DND-41 (cell line): ENCODE measurements around the gene OR2A25.
A peak's percentile ranks its signal among the peaks of the same experiment; 100 is the strongest.

Source experiments
- ATAC-seq: fragments of 200-7000 bp; cut with Tn5 transposase; 3 replicates; pipeline ENCODE4 v1.9.1; 2021; ENCODE audit warnings: low read depth; ENCODE audit not compliant: insufficient read depth
- DNase-seq: peaks from one replicate; pipeline ENCODE4 v3.0.0-alpha.2; 2020
- H2AFZ ChIP-seq: 2 replicates; pipeline ENCODE4 v1.6.0; 2012; ENCODE audit warnings: low read depth, low read length
- H3K27ac ChIP-seq: 2 replicates; pipeline ENCODE4 v1.5.1; 2012; ENCODE audit warnings: low read length, inconsistent platforms
- H3K27me3 ChIP-seq: fragments of 200-600 bp; sonication (generic); 2 replicates; pipeline ENCODE4 v1.6.0; 2012; ENCODE audit warnings: low read length, mild to moderate bottlenecking, inconsistent platforms; ENCODE audit not compliant: insufficient read depth, poor library complexity
- H3K36me3 ChIP-seq: 2 replicates; pipeline ENCODE4 v1.5.1; 2012; ENCODE audit warnings: low read length, inconsistent platforms; ENCODE audit not compliant: insufficient read depth
- H3K4me1 ChIP-seq: 2 replicates; pipeline ENCODE4 v1.5.1; 2012; ENCODE audit warnings: mild to moderate bottlenecking, low read length; ENCODE audit not compliant: insufficient read depth
- H3K4me2 ChIP-seq: 2 replicates; pipeline ENCODE4 v1.6.0; 2012; ENCODE audit warnings: mild to moderate bottlenecking, moderate library complexity, low read length, inconsistent platforms; ENCODE audit not compliant: insufficient read depth
- H3K4me3 ChIP-seq, 2 experiments: fragments of 200-600 bp in 1 of 2; shearing (Covaris generic) in 1 of 2; 2 replicates each; pipeline ENCODE4 v1.5.1; 2012 to 2016; ENCODE audit warnings: inconsistent platforms in 2 of 2, low read length in 2 of 2, mild to moderate bottlenecking in 2 of 2, low read depth in 1 of 2, moderate library complexity in 1 of 2
- H3K79me2 ChIP-seq: 2 replicates; pipeline ENCODE4 v1.6.0; 2012; ENCODE audit warnings: low read length, inconsistent platforms; ENCODE audit not compliant: insufficient read depth
- H3K9ac ChIP-seq: 2 replicates; pipeline ENCODE4 v1.6.0; 2012; ENCODE audit warnings: low read depth, mild to moderate bottlenecking, inconsistent platforms, low read length, moderate library complexity
- H3K9me3 ChIP-seq: 2 replicates; pipeline ENCODE4 v1.5.1; 2012; ENCODE audit warnings: low read length, moderate library complexity, mild to moderate bottlenecking, inconsistent platforms; ENCODE audit not compliant: insufficient read depth, severe bottlenecking
- H4K20me1 ChIP-seq: 2 replicates; pipeline ENCODE4 v1.6.0; 2012; ENCODE audit warnings: low read length; ENCODE audit not compliant: insufficient read depth
- CTCF ChIP-seq: IDR thresholded peaks from 2 replicates; pipeline ENCODE4 v1.5.1; 2012; ENCODE audit warnings: borderline replicate concordance, low read length, moderate library complexity, mild to moderate bottlenecking; ENCODE audit not compliant: poor library complexity, severe bottlenecking; ENCODE audit errors: extremely low read depth
- EZH2 ChIP-seq: IDR thresholded peaks from 3 replicates; pipeline ENCODE4 v1.6.1; 2012; ENCODE audit warnings: borderline replicate concordance, low read depth, mild to moderate bottlenecking, moderate library complexity, low read length, inconsistent platforms; ENCODE audit not compliant: severe bottlenecking

The OR2A25 gene

GRCh38 chr7:144087230-144087629 is 17.6 kb downstream of the OR2A25 start:
- Histone ChIP-seq H3K4me3 (no peak overlapping the region), H3K27ac (no peak overlapping the region), H3K9me3 (no peaks in the 10 kb centered on the region), H3K27me3 (no peaks in the 10 kb centered on the region), H2AFZ (no peak overlapping the region), H3K9ac (no peak overlapping the region), H4K20me1 (no peaks in the 10 kb centered on the region), H3K79me2 (no peaks in the 10 kb centered on the region), H3K4me2 (no peak overlapping the region), H3K4me1 (no peaks in the 10 kb centered on the region), H3K36me3 (no peaks in the 10 kb centered on the region)
- DNase-seq, result no peak
- no peak for ATAC-seq
- no peak for TF ChIP-seq CTCF
- TF ChIP-seq EZH2, result no peak

DNA sequence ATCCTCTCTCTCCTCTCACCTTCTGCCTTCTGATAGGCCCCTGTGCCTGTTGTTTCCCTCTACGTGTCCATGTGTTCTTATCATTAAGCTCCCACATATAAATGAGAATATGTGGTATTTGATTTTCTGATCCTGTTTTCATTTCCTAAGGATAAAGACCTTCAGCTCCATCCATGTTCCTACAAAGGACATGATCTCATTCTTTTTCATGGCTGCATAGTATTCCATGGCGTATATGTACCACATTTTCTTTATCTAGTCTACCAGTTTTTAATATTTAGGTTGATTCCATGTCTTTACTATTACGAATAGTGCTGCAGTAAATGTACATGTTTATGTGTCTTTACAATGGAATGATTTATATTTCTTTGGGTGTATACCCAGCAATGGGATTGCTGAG is 21.1 kb downstream of the OR2A25 start:
- no peaks in the 10 kb centered on the region for H3K4me1 ChIP-seq
- H3K4me2 ChIP-seq, result no peak overlapping the region
- DNase-seq (no peak), ATAC-seq (no peak)
- no peaks in the 10 kb centered on the region for H3K27me3 ChIP-seq
- no peaks in the 10 kb centered on the region for H3K9me3 ChIP-seq
- no peak overlapping the region for H3K4me3 ChIP-seq
- no peaks in the 10 kb centered on the region for H4K20me1 ChIP-seq
- TF ChIP-seq EZH2, result no peak
- TF ChIP-seq CTCF, result no peak
- no peaks in the 10 kb centered on the region for H3K79me2 ChIP-seq
- no peaks in the 10 kb centered on the region for H3K36me3 ChIP-seq
- H3K27ac ChIP-seq, result no peak overlapping the region
- no peak overlapping the region for H2AFZ ChIP-seq
- H3K9ac ChIP-seq, result no peak overlapping the region

GRCh38 chr7:144098776-144099175 is 29.2 kb downstream of the OR2A25 start:
- H3K4me3 ChIP-seq, result no peak overlapping the region
- peaks cover 6% of the 10 kb centered on the region for H3K4me1 ChIP-seq
- no peak for DNase-seq
- no peak overlapping the region for H3K4me2 ChIP-seq
- no peaks in the 10 kb centered on the region for H3K36me3 ChIP-seq
- no peak overlapping the region for H2AFZ ChIP-seq
- H4K20me1 ChIP-seq, result no peaks in the 10 kb centered on the region
- no peak overlapping the region for H3K27ac ChIP-seq
- no peaks in the 10 kb centered on the region for H3K27me3 ChIP-seq
- H3K79me2 ChIP-seq, result no peaks in the 10 kb centered on the region
- no peak overlapping the region for H3K9ac ChIP-seq
- H3K9me3 ChIP-seq, result no peaks in the 10 kb centered on the region
- TF ChIP-seq EZH2, result no peak
- TF ChIP-seq CTCF, result no peak
- no peak for ATAC-seq

- Histone ChIP-seq H2AFZ (no peak overlapping the region), H3K27ac (no peak overlapping the region), H3K4me2 (no peak overlapping the region), H3K36me3 (no peaks in the 10 kb centered on the region), H3K4me1 (peaks cover 6% of the 10 kb centered on the region), H4K20me1 (no peaks in the 10 kb centered on the region), H3K4me3 (no peak overlapping the region), H3K79me2 (no peaks in the 10 kb centered on the region), H3K9ac (no peak overlapping the region), H3K9me3 (no peaks in the 10 kb centered on the region), H3K27me3 (no peaks in the 10 kb centered on the region)
- ATAC-seq, result peak; percentile 62; the same call in 1 of the 3 replicates
- TF ChIP-seq EZH2 (no peak), CTCF (no peak)
- no peak for DNase-seq
Measured at GRCh38 chr7:144100607-144101006, 31.0 kb downstream of the OR2A25 start.
